ENCODE results near the gene PPM1E. TPM values are rescaled to one million over a fixed set of nuclear protein-coding genes. Genes with fewer than 3 reads are reported as not detected.

PPM1E gene
- total RNA-seq, 3 donors from 2014 or later (not counting 1 experiment from before 2014, with no cell fraction given): not detected

GRCh38 chr17:58989629-58990028 lies 234.0 kb downstream of the PPM1E start:
- Histone ChIP-seq H3K36me3 (ENCODE audit: control insufficient read depth, insufficient read depth, low read length) (no peaks in the 10 kb centered on the region), H3K4me1 (ENCODE audit: control insufficient read depth, insufficient read depth, low read length) (no peaks in the 10 kb centered on the region), H3K9me3 (ENCODE audit: control insufficient read depth, insufficient read depth, low read length) (no peaks in the 10 kb centered on the region), H3K27ac (ENCODE audit: low read length) (no peak overlapping the region), H3K4me3 (ENCODE audit: low read length) (no peak overlapping the region), H3K27me3 (ENCODE audit: control insufficient read depth, insufficient read depth, low read length) (no peaks in the 10 kb centered on the region)
- Mint-ChIP-seq H3K27me3 (ENCODE audit: low read depth in 2 of 2) (no peaks in the 10 kb centered on the region), H3K27ac (no peak overlapping the region), H3K4me3 (no peak overlapping the region), H3K36me3 (no peaks in the 10 kb centered on the region), H3K9me3 (no peaks in the 10 kb centered on the region), H3K4me1 (no peaks in the 10 kb centered on the region)
- ATAC-seq: no peak
- DNase-seq: no peak
- WGBS (ENCODE audit: insufficient coverage): 100% methylated on average over 1 of the region's 2 CpGs
- intact Hi-C loops (cut with micrococcal nuclease): no loop called here
- no peak for TF ChIP-seq CTCF (IDR thresholded peaks at IDR 0.05)

GRCh38 chr17:58991718-58992331 lies 236.2 kb downstream of the PPM1E start:
- peaks cover 1% of the 10 kb centered on the region for H3K36me3 ChIP-seq (ENCODE audit: control insufficient read depth, insufficient read depth, low read length)
- 80% methylated on average over 4 of the region's 4 CpGs for WGBS (ENCODE audit: insufficient coverage)
- TF ChIP-seq CTCF (IDR thresholded peaks at IDR 0.05): no peak
- H3K27me3 ChIP-seq (ENCODE audit: control insufficient read depth, insufficient read depth, low read length): no peaks in the 10 kb centered on the region
- no peaks in the 10 kb centered on the region for H3K36me3 Mint-ChIP-seq
- H3K4me3 ChIP-seq (ENCODE audit: low read length): no peak overlapping the region
- no peak overlapping the region for H3K27ac ChIP-seq (ENCODE audit: low read length)
- no peaks in the 10 kb centered on the region for H3K9me3 Mint-ChIP-seq
- no peak for ATAC-seq
- H3K4me1 ChIP-seq (ENCODE audit: control insufficient read depth, insufficient read depth, low read length): no peaks in the 10 kb centered on the region
- H3K27ac Mint-ChIP-seq: no peak overlapping the region
- no peak for DNase-seq
- H3K9me3 ChIP-seq (ENCODE audit: control insufficient read depth, insufficient read depth, low read length): no peaks in the 10 kb centered on the region
- intact Hi-C loops (cut with micrococcal nuclease): no loop called here
- H3K4me3 Mint-ChIP-seq: no peak overlapping the region
- no peaks in the 10 kb centered on the region for H3K4me1 Mint-ChIP-seq
- no peaks in the 10 kb centered on the region for H3K27me3 Mint-ChIP-seq (ENCODE audit: low read depth in 2 of 2)

DNA sequence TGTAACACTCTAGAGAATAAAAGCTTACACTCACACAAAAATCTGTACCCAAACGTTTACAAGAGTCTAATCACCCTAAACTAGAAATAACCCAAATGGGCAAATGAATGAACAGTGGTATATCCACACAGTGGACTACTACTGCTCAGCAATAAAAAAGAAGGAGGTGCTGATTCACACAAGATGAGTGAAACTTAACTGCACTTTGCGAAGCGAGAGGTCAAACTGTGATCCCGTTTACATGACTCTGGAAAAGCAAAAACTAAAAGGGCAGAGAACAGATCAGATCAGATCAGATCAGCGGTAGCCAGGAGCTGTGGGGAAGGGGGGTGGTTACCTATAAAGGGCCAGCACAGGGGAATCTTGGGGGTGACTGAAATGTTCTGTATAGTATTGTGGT lies 237.7 kb downstream of the PPM1E start:
- Histone ChIP-seq H3K4me3 (ENCODE audit: low read length) (no peak overlapping the region), H3K27me3 (ENCODE audit: control insufficient read depth, insufficient read depth, low read length) (no peaks in the 10 kb centered on the region), H3K36me3 (ENCODE audit: control insufficient read depth, insufficient read depth, low read length) (peaks cover 13% of the 10 kb centered on the region), H3K9me3 (ENCODE audit: control insufficient read depth, insufficient read depth, low read length) (no peaks in the 10 kb centered on the region), H3K4me1 (ENCODE audit: control insufficient read depth, insufficient read depth, low read length) (no peaks in the 10 kb centered on the region), H3K27ac (ENCODE audit: low read length) (no peak overlapping the region)
- Mint-ChIP-seq H3K36me3 (peaks cover 11% of the 10 kb centered on the region), H3K4me1 (no peaks in the 10 kb centered on the region), H3K9me3 (no peaks in the 10 kb centered on the region), H3K27ac (no peak overlapping the region), H3K4me3 (no peak overlapping the region), H3K27me3 (ENCODE audit: low read depth in 2 of 2) (no peaks in the 10 kb centered on the region)
- ATAC-seq: no peak
- intact Hi-C loops (cut with micrococcal nuclease): no loop called here
- 89% methylated on average over 5 of the region's 5 CpGs for WGBS (ENCODE audit: insufficient coverage)
- no peak for TF ChIP-seq CTCF (IDR thresholded peaks at IDR 0.05)
- DNase-seq: no peak
